Left forelimb (tissue), 1 donor: ENCODE data around the gene MICU2.
"Not testable (repeated sequence)": the region's sequence is repeated elsewhere in the genome, so short reads cannot be mapped to it uniquely, and the experiment has no call there.

Experiments
- DNase-seq: peaks from one replicate; pipeline ENCODE4 v3.0.0-alpha.2; 2018; ENCODE audit warnings: low spot score

MICU2 gene

DNA sequence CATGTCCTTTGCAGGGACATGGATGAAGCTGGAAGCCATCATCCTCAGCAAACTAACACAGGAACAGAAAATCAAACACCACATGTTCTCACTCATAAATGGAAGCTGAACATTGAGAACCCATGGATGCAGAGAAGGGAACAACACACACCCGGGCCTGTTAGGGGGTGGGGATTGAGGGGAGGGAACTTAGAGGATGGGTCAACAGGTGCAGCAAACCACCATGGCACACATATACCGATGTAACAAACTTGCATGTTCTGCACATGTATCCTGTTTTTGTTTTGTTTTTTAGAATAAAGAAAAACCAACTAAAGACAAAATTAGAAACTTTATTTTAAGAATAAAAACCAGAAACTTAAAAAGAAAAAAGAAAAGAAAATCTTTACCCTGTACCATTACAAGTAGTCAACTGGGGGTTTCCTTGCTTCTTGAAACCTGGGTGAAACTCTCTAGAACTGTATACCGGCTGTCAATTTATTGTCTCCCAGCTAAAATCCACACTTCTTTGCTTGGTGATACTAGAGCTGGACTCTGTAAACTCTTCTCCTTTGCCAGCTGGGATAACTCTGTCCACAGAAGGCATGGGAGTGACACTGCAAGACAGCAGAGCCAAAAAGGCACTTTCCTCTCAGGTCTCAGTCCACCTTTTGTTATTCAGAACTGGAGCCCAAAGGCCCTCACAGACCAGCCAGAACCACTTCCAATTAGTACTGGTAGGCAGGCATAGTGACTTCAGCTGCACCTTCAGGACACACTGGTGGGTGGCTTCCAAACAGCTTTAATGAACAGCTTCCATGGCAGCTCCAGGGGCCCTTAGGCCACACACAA is 9.0 kb downstream of the MICU2 start:
- DNase-seq, result no peak

DNA sequence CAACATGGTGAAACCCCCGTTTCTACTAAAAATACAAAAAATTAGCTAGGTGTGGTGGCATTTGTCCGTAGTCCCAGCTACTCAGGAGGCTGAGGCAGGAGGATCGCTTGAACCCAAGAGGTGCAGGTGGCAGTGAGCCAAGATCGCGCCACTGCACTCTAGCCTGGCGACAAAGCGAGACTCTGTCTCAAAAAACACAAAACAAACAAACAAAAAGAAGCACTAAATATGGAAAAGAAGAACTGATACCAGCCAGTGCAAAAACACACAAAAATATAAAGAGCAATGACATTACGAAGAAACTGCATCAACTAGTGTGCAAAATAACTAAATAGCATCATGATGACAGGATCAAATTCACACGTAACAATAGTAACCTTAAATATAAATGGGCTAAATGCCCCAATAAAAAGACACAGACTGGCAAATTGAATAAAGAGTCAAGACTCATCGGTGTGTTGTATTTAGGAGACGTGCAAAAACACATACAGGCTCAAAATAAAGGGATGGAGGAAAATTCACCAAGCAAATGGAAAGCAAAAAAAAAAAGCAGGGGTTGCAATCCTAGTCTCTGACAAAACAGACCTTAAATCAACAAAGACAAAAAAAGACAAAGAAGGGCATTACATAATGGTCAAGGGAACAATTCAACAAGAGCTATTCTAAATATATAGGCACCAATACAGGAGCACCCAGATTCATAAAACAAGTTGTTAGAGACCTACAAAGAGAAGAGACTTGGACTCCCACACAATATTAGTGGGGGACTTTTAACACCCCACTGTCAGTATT is 13.1 kb downstream of the MICU2 start:
- DNase-seq, result not testable (repeated sequence)

DNA sequence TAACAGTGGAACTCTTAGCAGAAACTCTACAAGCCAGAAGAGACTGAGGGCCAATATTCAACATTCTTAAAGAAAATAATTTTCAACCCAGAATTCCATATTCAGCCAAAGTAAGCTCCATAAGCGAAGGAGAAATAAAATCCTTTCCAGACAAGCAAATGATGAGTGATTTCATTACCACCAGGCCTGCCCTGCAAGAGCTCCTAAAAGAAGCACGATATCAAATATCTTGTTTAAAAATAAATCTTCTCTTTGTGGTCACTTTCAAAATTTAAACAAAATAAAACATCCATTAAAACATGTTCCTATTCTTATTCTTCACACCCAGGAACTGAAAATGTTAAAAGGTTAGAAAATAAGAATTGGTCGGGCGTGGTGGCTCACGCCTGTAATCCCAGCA is 13.7 kb downstream of the MICU2 start:
- no peak for DNase-seq

DNA sequence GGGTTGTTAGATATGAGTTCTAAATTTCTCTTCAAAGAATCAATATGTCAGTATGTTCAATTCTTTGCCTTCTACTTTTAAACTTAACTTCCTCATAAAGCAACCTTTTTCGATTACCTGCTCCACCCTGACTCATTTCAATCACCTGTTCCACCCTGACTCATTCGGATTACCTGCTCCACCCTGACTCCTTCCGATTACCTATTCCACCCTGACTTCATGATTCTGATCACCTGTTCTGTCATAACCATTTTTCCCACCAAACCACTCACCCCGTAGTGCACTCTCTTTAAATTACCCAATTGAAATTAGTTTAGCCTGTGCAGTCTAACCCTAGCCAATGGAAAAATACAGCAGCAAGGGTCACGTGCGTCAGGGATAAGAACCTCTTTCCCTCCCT is 14.5 kb downstream of the MICU2 start:
- not testable (repeated sequence) for DNase-seq

DNA sequence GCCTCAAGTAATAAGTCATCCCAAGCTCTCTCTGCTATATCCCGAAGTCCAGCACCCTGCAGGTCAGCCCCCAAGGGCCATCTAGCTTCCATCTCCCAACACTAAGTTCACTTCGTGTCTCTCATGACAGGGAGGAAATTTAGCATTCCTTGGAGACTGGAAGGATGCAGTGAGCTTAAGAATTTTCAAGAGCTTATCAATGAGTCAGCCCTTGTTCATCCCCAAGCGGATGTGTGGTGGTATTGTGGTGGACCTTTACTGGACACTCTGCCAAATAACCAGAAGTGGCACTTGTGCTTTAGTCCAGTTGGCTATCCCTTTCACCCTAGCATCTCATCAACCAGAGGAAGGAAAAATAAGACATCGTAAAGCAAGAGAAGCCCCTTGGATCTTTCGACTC is 15.6 kb downstream of the MICU2 start:
- not testable (repeated sequence) for DNase-seq

DNA sequence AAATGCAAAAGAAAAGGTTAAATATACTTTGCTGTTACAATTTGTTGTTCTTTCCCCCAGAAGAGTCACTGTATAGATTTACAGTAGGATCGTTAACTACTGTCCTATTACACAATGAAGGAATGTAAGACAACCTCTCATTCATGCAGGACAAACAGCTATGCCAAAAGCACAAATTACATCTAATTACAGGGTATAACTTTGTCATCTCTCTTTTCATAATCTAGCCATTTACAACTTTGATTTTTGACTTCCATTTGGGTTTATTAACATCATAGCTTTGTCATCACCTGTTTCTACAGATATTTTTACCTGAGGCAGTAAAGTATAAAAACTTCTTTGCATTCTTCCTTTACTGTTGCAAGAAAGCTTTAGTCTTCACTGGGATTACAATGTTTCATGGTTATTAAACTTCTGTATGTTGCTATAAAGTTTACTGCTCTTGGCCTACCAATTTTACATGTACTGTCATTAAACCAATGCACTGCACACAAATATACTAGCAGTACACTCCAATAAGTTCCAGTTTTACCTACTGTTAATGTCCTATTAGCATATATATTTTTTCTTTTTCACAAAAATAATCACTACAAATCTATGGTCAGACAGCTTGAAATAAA is 18.9 kb downstream of the MICU2 start:
- no peak for DNase-seq

DNA sequence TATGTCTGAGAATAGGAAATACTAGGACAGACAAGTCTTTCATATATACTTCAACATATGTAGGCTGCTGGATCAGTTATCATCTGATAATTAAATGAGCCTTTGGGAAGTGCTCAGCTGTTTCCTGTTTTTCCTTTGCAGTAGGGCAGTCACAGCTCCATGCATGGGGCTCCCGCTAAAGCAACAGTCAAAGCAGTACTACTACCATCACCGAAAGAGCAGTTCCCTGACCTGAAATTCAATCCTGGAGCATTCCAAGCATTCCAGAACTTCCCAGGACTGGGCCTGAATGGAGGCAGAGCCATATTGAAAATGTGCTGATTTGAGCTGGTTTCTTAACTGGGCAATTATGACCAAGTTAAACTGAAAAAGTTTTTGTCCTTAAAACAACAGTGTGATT is 20.5 kb downstream of the MICU2 start:
- DNase-seq, result no peak

DNA sequence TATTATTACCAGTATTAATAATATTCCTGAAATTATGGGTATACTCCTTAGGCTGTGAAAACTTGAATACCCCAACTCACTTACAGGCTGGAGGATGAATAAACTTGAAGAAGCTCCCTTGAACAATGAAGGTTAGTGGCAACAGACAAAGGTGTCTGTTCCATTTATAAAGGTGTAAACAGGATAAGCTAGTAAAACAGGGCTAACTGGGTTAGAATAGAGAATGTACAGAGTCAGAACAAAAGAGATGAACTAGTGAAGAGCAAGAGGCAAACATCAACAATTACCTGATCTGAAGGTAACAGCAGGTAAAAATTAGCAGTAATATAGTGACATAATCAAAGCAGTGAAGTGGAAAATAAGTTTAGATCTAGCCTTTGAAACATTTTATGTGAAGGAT is 23.2 kb downstream of the MICU2 start:
- no peak for DNase-seq

DNA sequence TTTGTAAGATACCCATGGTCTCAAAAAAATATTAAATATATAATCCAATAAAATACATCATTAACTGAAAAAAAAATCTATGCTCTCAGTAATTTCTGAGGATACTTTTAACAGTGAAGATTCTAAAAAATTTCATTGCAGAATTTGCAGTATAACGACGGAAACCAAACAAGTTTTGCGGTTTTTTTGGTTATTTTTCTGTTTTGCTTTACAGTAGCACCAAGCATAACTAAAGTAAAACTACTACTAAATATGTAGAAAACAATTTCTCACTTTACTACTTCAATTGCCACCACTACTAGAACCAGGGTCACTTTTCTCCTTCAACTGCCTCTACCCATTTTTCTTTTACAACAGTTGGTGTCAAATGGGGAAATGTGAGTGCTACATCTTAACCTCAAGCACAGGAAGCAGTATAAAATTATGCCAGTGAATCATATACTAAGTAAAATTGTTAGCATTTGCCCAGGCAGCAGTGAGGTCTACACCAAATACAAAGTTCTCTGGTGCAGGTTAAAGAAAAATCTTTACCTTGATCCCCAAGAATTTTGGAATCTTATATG is 24.1 kb downstream of the MICU2 start:
- DNase-seq, result no peak

DNA sequence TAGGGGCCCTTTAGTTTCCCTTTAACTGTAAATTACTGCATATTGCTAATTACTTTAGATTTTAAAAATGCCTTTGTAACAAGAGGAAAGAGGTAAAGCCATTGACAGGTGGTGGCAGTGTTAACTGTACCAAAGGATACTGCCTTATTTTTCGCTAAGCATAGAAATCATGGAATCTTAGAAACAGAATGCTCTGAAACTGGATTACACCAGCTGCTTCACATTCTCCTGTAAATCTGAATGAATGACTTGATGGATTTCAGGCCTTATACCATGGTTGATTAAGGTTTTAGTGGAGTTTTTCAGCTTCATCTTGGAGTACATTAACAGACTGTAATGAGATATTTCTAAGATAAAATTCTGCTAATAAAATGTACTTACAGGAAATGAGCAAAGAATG is 25.2 kb downstream of the MICU2 start:
- DNase-seq, result no peak

DNA sequence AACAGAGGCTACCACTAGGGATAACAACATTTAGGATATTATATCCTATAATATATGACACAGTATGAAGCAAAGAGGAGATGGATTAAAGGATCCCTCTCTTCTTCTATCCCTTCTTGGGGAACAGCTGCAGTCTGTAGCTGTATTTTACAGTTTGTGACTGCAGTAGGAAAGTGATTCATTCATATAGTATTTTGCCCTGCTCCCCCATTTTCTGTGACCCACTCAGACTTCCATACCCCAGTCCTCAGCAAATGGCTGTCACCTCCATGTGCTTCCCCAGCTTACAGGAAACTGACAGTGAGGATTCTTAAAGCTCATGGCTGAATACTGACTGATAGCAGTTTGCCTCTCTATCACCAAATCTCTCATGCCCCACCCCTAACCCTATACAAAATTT is 27.5 kb downstream of the MICU2 start:
- DNase-seq, result no peak

DNA sequence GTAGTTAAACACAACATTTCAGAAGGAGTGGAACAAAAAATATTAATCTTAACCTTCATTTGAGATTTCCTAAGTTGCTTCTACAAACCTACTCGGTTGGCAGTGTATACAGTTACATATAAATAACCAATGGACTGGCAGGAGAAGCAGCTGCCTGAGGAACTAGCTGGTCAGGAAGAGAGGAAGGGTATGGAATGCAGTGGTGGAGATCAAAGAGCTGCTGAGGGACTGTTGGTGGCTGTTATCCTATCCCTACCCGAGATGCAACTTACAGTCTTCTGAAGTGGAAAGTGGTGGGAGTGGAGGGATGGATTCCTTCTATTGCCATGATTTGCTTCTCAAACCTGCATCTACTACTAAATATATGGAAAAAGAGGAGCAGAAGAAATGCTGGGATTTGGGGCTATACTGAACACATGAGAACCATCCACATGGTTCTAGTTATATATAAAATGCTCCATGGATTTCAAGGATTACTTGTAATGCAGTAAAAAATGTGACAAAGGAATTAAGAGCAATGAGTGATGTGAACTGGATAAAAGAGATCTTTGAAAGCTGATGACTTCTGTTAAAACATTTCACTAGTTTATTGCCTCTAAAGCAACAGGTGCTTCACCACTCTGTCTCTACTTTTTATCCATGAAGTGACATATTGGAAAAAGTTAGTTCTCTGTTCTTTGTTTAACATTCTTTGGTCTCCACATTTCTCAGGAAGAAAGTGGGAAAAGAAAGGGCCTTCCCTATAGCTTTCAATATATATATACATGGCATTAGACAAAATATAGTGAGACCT is 29.9 kb downstream of the MICU2 start:
- no peak for DNase-seq

DNA sequence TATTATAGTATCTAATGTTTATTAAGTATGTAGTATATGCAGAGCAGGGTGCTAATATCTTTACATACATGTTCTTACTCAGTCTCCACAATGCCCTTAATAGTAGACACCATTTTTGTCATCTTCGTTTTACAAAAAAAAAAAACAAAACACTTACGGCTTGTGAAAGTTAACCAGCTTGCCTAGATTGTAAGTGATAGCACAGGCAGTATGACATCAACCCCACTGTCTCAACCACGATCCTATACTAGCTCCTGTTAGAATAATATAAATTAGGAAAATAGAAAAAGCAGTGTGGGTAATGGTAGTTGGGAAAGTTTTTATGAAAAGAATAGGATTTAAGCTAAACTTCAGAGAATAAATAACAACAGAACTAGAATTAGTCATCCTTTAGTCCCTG is 34.3 kb downstream of the MICU2 start:
- DNase-seq, result no peak

DNA sequence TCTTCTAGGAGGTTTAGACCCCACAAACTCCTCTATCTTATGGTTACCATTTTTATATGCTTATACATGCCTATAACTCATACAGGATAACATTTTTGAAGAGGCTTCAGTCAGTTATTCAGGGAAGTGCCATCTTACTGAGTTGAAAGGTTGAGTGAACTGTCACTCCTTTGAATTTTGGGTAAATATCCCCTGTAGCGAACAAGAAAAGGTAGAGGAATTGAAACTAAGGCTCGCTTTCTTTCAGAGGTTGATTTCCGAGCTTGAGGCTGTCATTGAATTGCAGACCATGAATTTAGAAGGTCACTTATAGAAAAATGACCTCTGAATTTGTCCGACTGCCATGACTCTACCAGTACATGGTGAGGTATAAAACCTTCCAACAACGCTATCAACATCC is 35.1 kb downstream of the MICU2 start:
- DNase-seq, result no peak

DNA sequence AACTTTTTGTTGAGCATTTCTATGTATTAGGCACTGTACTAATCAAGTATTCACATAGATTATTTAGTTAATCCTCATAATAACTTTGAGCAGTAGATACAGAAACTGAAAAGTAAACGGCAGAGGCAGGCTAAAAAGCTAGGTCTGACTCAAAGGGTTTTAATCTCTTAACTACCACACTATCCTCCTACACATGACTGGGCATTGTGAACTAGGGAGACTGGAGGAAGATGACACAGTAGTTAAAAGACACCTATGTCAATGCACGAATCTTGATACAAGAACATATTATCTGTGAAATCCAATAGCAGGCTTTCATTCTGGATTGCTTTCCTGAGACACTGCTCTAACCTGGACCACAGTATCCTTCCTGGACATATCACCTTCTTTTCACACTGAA is 36.3 kb downstream of the MICU2 start:
- no peak for DNase-seq

DNA sequence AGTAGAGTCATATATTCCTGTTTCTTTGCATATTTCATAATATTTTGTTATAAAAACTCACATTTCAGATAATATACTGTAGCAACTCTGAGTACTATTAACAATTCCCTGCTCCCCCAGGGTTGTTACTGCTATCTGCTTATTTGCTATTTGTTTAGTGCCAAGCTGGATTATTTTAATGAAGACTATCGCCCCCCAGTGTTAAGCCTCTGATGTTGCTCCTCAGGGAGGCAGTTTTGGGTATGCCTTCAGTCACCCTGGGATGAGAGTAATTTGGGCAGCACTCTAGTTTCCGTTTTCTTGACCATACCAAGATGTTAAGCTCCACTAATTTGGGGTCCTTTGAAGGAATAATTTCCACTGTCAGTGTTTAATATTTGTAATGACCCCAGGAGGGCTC is 46.0 kb downstream of the MICU2 start:
- no peak for DNase-seq

DNA sequence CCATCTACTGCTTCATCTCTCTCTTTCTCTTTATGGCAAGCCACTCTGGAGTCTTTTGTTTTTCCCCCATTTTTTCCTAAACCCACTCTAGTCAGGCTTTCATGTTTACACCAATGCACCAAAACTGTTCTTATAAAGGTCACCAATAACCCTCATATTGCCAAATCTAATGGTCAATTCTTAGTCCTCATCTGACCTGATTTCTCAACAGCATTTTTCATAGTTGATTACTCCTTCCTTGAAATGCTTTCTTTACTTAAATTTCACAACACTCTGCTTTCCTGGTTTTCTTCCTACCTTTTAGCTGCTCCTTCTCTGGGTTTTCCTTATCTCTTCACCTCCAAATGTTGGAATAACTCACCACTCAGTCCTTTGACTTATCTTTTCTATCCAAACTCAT is 47.9 kb downstream of the MICU2 start:
- no peak for DNase-seq

DNA sequence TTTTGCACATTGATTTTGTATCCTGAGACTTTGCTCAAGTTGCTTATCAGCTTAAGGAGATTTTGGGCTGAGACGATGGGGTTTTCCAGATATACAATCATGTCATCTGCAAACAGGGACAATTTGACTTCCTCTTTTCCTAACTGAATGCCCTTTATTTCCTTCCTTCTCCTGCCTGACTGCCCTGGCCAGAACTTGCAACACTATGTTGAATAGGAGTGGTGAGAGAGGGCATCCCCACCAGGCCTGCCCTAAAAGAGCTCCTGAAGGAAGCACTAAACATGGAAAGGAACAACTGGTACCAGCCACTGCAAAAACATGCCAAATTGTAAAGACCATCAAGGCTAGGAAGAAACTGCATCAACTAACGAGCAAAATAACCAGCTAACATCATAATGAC is 50.7 kb downstream of the MICU2 start:
- not testable (repeated sequence) for DNase-seq

DNA sequence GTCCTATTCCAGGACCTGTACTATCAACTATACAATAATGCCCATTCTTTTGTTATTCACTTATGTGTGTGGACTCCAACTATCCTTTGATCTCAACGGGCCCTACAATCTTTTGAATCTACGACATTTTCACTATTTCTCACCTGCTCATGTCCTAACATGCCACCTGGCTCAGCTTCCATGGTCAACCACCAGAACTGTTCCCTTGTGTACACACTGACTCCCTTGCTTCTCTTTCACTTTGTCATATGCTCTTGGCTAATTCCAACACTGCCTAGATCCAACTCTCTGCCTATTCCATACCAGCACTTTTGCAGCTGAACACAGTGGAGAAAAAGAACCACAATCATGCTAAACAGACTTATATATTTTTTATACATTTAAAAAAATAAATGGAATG is 53.1 kb downstream of the MICU2 start:
- no peak for DNase-seq

DNA sequence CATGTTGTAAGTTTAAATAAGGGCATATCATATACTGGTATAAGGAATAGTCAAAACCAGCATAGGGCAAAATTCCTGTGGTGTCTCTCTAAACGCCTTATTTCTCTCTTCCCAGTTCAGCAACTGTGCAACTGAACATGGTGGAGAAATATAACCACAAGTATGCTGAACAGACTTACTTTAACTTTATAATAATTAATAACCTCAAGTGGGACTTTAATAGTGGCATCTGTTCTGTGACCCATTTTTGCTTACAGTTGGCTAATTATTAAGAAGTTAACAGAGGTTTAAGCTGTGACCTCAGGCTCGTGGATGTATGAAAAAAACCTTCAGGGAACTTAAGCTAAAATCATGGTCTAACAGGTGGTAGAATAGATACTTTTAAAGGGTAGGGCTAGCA is 54.3 kb downstream of the MICU2 start:
- no peak for DNase-seq

DNA sequence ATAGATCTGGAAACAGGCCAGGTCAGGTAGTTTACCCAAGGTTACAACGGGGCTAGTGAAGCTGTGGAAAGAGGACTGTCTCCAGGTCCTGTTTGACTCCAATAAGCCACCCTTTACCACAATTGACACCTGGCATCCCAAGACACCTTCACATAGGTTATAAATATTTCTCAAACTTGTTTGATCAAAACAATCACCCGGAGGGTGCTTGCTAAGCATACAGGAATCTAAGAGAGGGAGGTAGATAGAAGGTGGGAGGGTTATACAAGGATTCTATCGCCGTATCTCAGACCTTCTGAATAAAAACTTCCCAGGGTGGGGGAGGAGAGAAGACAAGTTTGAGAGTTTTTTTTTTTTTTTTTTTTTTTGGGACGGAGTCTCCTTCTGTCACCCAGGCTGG is 55.4 kb downstream of the MICU2 start:
- DNase-seq, result no peak

DNA sequence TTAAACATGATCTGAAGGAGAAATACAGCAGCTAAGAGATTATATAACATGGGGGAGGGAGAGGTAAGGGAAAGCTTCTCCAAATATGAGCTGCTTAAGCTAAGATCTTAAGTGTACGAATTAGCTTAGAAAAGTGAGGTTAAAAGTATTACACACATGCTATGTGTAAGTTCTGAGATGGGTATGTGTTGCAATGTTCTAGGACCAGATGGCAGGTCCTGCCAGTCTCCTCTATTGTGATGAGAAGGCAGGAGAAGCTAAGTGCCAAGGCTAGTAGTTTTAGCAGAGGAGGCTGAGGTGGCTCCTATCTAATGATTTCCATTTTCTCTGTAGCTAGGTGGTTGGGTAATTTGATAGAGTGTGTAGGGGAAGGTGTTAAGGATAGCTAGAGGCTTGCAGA is 57.6 kb downstream of the MICU2 start:
- DNase-seq, result no peak
